ENCODE results near the gene NDST4. TPM values are rescaled to one million over a fixed set of nuclear protein-coding genes. Genes with fewer than 3 reads are reported as not detected.

The NDST4 gene
- total RNA-seq, 1 donor from 2014 or later: 1.5 TPM

DNA sequence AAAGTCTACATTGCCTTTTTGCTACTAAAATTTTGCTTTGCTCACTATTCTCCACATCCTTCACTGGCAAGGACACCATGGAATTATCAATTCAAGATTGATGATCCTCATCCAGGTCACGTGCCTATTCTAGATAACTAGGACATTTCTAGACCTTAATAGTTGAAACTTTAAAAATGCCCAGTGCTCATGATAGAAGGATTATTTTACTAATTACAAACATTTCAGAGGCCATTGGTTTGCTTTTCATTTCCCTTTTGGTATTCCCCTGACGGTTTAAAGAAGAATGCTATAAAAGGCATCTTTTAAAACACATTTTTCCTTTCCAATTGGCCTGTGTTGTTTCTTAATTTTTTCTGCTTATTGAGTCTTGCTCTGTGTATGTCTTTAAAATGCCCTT, 249.4 kb downstream of the NDST4 start:
- Histone ChIP-seq H3K36me3 (no peaks in the 10 kb centered on the region), H3K9me3 (ENCODE audit: low read depth) (no peaks in the 10 kb centered on the region), H3K27ac (no peak overlapping the region), H3F3A (ENCODE audit: low read depth) (no peaks in the 10 kb centered on the region), H4K20me1 (ENCODE audit: low read depth) (no peaks in the 10 kb centered on the region), H3K4me1 (peaks cover 7% of the 10 kb centered on the region), H2AFZ (replicated peaks) (no peak overlapping the region), H3K27me3 (no peaks in the 10 kb centered on the region), H3K4me2 (no peak overlapping the region), H3K79me2 (ENCODE audit: low read depth) (no peaks in the 10 kb centered on the region), H3K4me3 (no peak overlapping the region), H3K9ac (no peak overlapping the region)
- Mint-ChIP-seq H3K4me3 (no peak overlapping the region), H3K27me3 (ENCODE audit: insufficient read depth, low read depth) (no peaks in the 10 kb centered on the region), H3K27ac (no peak overlapping the region), H3K36me3 (no peaks in the 10 kb centered on the region), H3K9me3 (no peaks in the 10 kb centered on the region), H3K4me1 (peaks cover 5% of the 10 kb centered on the region)
- no peak for TF ChIP-seq EZH2phosphoT487 (IDR thresholded peaks at IDR 0.05)
- TF ChIP-seq EZH2 (IDR thresholded peaks at IDR 0.05): no peak
- TF ChIP-seq CTCF (IDR thresholded peaks at IDR 0.05): no peak
- no peak for DNase-seq (ENCODE audit: low spot score)

DNA sequence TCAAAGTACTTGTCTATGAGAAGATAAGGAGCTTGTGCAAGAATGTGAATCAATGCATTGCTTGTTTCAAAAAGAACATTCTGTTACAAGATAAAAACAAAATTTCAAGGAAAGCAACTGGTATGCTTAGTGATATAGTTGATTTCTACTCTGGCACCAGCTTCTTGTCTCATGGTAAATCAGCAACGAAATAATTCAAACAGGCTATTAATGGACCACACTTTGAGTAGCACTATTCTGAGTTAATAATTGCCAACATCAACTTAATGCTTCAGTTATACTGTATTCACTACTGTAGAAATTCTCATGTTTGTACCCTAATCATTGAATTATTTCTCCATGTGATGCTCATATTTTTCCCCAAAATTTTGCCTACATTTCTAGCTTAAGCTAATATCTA, 252.6 kb downstream of the NDST4 start:
- Histone ChIP-seq H3K4me3 (no peak overlapping the region), H3K36me3 (no peaks in the 10 kb centered on the region), H3K27ac (no peak overlapping the region), H2AFZ (replicated peaks) (no peak overlapping the region), H3K27me3 (no peaks in the 10 kb centered on the region), H3K4me2 (no peak overlapping the region), H3K9ac (no peak overlapping the region), H3K79me2 (ENCODE audit: low read depth) (no peaks in the 10 kb centered on the region), H3K4me1 (no peaks in the 10 kb centered on the region), H4K20me1 (ENCODE audit: low read depth) (no peaks in the 10 kb centered on the region), H3K9me3 (ENCODE audit: low read depth) (no peaks in the 10 kb centered on the region), H3F3A (ENCODE audit: low read depth) (no peaks in the 10 kb centered on the region)
- Mint-ChIP-seq H3K36me3 (no peaks in the 10 kb centered on the region), H3K9me3 (no peaks in the 10 kb centered on the region), H3K27me3 (ENCODE audit: insufficient read depth, low read depth) (no peaks in the 10 kb centered on the region), H3K27ac (no peak overlapping the region), H3K4me3 (no peak overlapping the region), H3K4me1 (no peaks in the 10 kb centered on the region)
- no peak for DNase-seq (ENCODE audit: low spot score)
- TF ChIP-seq EZH2phosphoT487 (IDR thresholded peaks at IDR 0.05): no peak
- TF ChIP-seq EZH2 (IDR thresholded peaks at IDR 0.05): no peak
- no peak for TF ChIP-seq CTCF (IDR thresholded peaks at IDR 0.05)

DNA sequence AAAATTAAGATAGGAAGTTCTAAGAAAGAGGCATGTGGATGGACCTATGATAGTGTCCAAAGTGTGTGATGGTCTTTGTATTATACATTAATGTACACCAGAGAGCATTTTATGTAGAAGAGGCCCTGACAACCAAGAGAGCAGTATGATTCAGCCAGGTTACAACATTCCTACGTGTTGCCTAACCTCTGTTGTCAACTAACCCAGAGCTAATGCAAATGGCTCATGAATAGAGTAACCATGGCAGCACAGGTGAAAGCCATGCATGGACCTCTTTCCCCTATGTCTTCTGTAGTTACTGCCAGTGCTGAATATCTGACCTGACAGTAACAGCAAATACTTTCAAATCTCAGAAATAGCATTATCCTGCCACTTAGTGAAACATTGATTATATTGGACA, 255.6 kb downstream of the NDST4 start:
- Histone ChIP-seq H2AFZ (replicated peaks) (no peak overlapping the region), H3K27ac (no peak overlapping the region), H3F3A (ENCODE audit: low read depth) (no peaks in the 10 kb centered on the region), H3K4me2 (no peak overlapping the region), H3K4me3 (no peak overlapping the region), H3K36me3 (no peaks in the 10 kb centered on the region), H3K4me1 (no peaks in the 10 kb centered on the region), H4K20me1 (ENCODE audit: low read depth) (no peaks in the 10 kb centered on the region), H3K79me2 (ENCODE audit: low read depth) (no peaks in the 10 kb centered on the region), H3K27me3 (no peaks in the 10 kb centered on the region), H3K9me3 (ENCODE audit: low read depth) (no peaks in the 10 kb centered on the region), H3K9ac (no peak overlapping the region)
- TF ChIP-seq CTCF (IDR thresholded peaks at IDR 0.05): no peak
- no peak for TF ChIP-seq EZH2 (IDR thresholded peaks at IDR 0.05)
- no peak for TF ChIP-seq EZH2phosphoT487 (IDR thresholded peaks at IDR 0.05)
- no peak overlapping the region for H3K27ac Mint-ChIP-seq
- peaks cover 3% of the 10 kb centered on the region for H3K9me3 Mint-ChIP-seq
- peaks cover 2% of the 10 kb centered on the region for H3K36me3 Mint-ChIP-seq
- H3K4me1 Mint-ChIP-seq: no peaks in the 10 kb centered on the region
- no peak for DNase-seq (ENCODE audit: low spot score)
- H3K4me3 Mint-ChIP-seq: no peak overlapping the region
- H3K27me3 Mint-ChIP-seq (ENCODE audit: insufficient read depth, low read depth): no peaks in the 10 kb centered on the region
